NCI-H2081 treated with DMSO at 0.1 percent for 48 hours (cell line): Measurements from ENCODE around the gene RASD1.

ENCODE experiments used
- DNase-seq: peaks from one replicate; lab custom pipeline; 2025; lab: John Stamatoyannopoulos, UW

RASD1 gene

DNA sequence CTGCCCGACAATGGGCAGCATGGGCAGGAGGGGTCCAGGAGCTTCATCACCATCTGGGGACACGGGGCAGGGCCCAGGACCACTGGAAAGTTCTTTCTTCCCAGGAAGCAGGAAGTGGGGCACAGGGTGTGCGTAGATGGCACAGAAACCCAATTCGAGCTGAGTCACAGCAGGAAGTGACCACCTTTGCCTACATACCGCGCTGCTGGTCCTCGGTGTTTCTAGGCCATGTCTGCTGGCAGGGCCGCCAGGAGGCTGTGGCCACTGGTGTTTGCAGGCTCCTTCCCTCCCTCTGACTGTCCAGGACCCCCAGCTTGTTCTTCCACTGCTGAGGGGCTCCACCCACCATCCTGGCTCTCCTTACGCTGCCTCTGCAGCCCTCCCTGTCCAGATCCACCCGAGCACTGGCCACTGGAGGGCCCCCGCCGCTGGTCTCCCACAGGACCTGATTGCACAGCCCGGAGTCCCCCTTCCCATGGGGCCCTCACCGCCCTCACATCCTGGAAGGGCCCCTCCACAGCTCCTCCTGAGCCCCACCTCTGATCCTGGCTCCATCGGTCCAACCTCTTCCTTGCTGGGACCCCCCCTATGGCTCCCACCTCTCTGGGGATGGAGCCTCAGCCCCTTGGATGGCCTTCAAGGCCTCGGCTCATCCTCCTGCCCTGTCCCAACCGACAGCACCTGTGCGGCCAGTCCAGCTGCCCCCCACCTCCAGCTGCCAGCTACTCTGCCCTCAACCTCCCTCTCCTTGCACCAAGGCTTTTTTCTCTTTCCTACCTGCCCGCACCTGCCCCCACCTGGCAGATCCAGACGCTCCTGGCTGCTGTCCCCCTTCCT, 14.5 kb upstream of the RASD1 start:
- no peak for DNase-seq

DNA sequence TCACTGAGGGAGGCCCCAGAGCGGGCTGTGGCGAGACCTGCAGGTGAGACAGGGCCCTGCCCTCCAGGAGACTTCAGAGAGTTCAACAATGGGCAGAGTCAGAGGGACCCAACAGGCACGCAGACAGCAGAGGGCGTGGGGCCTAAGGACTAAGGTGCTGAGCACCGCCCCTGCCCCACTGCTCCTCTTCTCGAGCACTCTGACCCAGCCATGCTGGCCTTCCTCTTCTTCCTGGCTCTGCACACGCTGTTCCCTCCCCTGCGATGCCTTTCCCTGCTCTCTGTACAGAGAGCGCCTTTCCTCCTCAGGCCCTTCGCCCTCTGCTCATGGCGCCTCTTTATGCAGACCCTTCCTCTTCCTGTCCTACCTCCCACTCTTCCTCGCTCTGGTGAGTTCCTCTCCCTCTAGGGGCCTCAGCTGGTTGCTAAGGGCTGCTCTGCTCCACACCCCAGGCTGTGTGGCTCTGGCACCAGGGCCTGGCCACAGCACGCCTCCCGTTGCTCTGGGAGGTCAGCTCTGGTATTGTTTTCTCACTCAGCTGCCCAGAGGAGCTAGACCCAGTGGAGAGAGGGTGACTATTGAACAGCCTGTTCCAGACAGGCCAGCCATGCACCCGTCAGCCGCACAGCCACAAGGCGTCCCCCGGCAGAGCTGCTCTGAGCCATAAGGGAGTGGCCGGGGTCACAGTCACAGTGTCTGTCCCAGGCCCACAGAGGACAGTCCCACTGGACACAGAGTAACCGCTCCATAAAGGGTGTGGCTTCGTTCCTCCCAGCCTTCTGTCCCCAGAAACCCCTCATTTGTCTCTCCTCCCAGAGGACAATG, 13.6 kb upstream of the RASD1 start:
- DNase-seq: no peak

DNA sequence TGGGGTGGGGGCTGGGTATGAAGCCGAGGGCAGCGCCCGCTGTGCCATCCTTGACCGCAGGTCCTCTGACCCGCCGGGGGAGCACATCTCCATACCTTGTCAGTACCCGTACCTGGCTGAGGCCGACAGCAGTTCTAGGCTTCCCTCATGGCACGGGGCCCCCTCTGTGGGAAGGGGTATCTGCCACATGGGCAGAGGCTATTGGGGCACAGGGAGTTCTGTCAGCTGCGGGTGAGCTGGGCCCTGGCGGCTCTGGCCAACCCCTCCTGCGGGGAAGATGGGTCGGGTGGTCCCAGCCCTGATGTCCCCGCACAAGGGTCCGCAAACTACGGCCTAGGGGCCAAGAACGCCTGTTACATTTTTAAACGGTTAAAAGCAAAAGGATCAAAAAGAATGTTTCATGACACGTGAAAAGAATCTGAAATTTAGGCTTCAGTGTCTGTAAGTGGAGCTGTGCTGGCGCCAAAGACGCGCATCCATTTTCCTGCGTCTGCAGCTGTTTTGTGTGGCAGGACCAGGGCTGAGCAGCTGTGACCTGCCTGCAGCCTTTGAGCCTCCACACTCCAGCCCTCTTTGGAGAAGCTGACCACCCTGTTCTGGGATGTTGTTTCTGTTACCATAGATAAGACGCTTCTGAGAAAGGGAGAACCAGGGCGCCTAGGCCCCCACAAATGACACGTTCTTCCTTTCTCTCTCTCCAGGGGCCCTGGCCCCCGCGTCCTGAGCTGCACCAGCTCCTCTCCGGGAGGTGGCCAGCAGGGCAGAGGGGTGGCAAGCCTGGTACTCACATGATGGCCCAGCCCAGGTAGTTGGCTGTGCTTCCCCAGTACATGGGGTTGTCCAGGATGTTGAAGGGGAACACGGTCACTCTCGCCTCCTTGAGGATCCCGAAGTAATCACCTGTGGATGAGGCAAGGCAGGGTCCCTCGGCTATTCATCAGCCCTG, 12.7 kb upstream of the RASD1 start:
- DNase-seq: no peak

DNA sequence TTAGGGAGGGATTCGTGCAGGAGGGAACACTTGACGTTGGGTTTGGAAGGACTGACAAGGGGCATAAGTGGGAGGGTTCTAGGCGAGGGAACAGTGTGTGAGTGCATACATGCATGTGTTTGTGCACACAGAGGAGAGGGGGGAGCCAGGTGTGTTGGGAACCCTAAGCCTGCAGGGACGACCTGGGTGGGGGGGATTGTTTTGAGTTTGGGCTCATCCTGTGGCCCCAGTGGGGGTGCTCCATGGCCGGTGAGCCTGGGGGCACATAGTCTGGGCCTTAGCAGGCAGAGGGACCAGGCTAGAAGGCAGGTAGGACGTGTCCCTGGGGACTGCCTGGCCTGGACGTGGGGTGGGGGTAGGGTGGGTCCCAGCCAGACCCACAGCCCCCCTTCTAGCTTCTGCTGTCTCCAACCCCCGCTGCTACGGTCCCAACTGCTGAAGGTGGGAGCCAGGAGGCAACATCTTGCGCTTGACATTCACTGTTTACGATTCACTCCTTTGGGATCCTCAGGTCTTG, 11.9 kb upstream of the RASD1 start:
- no peak for DNase-seq

DNA sequence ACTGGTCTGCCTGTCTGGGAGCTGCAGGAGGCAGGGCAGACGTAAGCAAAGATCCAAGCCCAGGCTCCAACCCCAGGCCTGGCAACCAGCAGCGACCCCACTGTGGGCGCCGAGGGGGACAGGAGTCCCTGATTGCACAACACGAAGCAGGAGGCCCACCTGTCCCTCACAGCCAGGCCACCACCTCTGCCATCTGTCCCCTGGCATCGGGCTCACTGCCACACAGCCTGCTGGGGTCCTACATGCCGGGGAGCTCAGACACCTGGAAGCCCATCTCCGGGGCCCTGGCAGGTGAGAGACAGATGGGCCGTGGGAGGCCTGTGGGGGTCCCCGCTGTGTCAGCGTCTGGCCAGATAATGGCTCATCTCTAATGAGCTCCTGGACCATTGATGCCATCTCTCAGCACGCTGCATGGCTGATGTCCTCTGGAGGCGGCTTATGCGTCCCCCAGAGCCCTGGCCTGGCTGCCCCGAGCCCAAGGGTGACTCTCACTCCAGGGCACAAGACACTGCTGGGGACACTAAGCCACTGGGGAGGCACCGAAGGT, 11.3 kb upstream of the RASD1 start:
- DNase-seq: no peak

DNA sequence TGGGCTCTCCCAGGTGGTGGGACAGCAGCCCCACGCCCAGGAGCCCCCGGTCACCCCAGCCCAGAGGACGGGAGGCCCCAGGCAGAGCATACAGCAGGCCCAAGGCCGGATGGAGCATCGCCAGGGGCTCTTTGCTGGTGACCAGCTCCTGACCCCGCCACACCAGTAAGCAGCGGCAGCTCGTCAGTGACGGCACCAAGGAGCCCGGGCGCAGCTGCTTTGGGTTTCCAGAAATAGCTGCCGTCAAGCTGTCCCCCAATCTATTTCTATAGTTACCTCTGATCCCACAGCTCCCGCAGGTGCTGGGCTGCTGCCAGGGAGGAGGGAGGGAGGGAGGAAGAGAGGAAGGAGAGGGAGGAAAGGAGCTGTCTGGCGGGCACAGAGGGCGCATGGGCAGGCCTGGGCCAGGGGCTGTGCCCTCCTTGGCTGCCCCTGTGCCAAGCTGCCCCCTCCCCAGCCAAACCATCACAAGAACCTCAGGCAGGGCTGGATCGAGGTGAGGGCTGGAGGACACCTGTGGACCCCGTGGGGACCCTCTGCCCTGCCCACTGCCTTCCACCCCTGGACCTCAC, 10.8 kb upstream of the RASD1 start:
- DNase-seq: no peak

DNA sequence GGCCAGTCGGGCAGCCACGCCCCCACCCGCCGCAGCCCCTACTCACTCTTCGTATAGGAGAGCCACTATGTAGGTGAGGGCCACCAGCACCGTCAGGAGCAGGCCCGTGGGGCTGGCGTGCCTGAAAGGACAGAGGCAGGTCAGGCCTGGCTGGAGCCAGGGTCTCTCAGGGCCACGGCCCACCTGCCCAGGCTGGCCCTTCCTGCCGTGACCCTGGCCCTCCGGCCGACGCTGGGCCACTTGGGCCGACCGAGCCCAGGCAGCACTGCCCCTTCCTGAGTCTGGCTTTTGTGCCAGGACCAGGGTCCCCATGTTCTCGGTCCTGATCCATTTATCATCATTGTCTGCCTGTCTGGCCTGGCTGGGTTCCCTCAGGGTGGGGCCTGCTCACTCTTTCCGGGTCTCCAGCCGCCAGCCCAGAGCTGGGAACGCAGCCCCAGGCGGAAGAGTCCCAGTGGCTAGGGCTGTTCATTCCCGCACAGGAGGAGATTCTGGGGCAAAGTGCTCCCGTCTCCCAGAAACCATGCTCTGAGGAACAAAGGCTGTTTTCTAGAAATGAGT, 10.1 kb upstream of the RASD1 start:
- DNase-seq: no peak

DNA sequence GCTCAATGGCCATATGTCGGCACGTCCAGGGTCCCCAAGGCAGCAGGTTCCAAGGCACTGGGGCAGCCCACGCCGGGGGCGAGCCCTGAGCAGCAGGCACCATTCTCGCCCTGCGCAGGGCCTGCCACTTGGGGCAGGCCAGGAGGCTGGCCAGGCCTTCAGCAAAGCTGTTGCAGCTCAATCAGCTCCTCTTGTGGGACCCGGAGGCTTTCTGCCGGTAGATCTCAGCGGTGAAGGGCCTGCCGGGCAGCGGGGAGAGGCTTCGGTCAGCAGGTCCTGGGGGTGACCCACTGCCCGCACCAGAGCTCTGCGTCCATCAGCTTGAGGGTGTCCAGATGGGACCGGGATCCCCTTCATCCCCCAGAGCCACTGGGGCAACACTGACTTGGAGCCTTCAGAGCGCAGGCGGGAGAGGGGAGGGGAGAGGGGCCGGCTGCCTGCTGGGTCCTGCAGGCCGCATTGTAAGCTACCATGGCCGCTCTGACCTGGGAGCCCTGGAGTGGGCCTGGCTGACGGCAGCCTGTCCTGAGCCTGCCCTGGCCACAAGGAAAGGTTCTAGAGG, 9.5 kb upstream of the RASD1 start:
- no peak for DNase-seq

DNA sequence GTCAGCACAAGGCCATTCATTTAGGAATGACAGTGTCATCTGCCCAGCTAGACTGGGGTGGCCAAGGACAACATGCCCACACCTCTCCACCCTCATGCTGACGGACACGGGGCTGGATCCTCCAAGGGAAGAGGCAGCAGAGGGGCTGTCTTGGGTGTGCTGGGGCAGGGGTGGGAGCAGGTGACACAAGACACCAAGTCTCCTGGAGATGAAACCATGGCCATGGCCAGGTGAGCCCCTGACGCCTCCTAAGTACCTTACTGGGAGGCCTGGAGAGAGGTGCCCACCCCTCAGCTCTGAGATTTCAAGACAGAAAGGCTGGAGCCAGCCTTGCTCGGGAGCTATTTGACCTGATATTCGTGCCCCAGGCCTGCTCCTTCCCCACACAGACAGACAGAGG, 9.0 kb upstream of the RASD1 start:
- no peak for DNase-seq

DNA sequence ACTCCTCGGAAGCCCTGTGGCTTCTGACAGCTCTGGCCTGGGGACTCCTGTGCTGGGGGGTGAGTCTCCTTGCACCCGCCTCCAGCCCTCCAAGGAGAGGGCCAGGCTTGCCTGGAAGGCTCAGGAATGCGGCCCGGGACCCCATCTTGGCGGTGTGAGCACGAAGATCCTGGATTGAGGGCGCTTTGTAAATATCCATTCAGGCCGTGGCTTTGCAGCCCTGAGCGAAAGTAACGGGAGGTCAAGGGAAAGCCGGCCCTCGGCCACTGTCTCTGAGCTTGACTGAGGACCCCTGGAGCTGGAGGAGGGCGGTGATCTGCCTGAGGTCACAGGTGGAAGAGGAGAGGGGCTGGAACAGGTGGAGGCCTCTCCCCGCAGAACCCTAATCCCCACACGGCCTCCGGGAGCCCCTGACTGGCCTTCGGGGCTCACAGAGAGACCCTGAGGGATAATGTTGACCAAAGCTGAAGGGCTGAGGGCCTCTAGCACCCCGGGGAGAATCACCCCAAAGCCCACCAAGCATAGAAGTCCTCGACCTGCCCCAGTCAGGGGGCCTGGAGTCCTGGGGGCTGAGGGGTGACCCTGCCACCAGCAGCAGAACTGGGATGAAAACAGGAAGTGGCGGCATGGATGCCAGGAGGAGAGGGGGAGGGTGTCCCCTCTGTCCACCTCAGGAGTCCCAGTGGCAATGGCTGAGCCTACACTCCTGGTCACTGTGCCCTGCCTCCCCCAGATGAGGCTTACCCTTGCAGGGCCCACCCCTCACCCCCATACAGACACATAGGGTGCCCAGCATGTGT, 8.3 kb upstream of the RASD1 start:
- no peak for DNase-seq

DNA sequence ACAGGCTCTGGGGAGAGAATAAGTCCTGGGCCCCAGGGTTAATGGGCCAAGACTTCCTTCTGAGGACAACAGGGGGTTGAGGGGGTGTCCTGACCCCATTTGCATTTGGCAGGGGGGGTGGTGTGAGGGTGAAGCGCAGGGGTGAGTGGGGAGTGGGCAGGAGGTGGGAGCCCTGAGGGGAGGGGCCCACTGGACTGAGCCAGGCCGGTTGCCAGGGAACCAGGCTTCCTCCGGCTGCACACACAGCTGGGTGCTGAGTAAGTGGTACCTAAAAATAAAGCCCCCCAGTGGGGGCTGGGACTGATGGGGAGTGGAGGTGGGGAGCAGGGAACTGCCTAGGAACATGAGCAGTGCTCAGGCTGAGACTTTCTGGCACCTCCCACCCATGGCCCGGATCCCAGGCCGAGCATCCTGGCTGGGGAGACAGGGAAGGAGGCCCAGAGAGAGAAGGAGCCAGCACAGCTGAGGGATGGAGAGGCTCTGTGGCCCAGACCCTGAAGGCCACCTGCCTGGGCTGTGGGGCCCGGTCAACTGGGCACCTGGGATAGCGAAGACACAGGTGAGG, 7.5 kb upstream of the RASD1 start:
- DNase-seq: no peak

DNA sequence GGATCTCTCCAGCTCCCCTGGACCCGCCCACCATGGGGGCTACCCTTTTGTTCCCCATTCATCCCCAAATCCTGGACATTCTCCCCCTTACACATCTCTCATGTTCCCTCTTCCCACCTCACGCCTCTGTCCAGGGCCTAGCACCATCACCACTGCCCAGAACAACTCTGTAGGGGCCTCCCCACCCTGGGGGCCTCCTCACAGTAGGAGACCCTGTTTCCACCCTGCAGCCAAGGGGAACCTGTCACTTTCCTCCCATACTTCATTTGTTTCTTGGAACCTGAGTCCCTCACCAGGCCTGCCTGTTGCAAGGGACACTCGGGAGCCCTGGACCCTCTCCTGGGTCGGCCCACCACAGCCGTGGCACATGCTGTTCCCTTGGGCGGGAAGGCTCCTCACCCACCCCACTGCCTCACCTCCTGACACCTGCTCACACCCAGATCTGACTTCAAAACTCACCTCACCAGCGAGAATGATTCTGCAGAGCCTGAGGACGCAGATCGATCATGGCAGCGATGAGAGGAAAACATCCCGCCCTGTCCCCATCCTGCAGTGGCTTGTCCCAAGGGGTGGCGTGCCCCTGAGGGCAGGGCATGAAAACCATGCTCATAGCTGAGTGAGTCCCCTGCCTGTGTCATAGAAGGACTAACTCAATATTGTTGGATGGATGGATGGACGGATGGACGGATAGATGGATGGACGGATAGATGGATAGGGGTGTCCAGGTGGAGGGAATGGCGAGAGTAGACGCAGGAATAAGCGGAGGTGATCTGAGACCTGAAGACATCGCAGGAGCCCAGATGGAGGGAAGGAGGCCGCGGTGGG, 6.8 kb upstream of the RASD1 start:
- no peak for DNase-seq

DNA sequence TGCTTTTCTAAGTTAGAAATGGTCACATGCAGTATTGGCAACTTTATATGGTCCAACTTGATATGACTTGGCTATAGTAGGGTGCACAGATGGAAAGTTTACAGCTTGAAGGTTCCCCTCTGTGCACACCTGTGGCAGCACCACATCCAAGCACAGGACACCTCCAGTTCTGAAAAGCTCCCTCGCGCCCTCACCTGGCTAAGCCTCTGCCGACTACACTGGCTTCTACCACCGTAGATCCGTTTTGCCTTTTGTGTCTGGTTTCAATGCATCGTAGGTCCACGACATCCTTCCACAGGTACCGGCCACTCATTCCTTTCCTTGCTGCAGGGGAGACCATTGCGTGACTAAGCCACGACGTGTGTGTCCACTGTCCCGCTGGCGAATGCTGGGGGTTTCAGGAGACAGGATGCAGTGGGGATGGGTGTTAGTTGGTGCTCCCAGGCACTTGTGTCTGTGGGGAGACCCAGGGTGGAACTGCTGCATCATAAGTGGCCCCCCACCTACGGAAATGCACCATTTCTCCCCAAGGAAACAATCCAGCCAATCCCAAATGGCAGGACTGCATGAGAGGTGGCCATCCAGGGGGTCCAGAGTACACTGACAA, 4.9 kb upstream of the RASD1 start:
- no peak for DNase-seq

DNA sequence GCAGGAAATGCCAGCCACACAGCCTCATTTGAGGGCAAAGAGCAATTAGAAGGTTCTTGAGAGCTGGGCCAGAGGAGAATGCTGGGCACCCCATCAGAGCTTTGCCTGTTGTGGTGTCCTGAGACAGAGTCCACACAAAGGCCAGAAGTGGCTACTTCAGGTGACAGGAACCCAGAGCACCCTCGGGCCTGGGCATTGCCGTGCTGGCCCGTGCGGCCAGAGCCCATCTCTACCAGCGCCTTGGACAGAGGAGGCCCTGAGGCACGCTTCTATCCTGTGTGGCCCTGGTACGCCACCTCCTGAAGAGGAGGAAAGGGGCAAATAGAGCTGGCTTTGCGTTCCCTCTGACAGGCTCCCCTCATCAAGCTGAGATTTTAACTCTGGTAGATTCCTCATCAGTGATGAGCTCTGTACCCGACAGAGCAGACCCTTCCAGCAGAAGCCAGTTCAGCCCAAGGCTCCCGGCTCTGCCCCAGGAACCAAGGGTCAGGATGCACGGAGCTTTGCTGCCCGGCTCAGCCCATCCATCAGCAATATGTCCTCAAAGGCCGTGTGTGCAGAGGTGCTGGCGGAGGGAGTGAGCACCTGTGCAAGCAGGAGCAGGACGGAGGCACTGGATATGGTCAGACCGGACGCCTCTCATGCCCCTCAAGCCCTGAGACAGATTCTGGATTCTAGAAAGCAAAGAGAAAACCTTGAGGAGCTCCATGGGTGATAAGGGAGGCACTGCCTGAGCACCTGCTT, 3.4 kb upstream of the RASD1 start:
- DNase-seq: no peak

DNA sequence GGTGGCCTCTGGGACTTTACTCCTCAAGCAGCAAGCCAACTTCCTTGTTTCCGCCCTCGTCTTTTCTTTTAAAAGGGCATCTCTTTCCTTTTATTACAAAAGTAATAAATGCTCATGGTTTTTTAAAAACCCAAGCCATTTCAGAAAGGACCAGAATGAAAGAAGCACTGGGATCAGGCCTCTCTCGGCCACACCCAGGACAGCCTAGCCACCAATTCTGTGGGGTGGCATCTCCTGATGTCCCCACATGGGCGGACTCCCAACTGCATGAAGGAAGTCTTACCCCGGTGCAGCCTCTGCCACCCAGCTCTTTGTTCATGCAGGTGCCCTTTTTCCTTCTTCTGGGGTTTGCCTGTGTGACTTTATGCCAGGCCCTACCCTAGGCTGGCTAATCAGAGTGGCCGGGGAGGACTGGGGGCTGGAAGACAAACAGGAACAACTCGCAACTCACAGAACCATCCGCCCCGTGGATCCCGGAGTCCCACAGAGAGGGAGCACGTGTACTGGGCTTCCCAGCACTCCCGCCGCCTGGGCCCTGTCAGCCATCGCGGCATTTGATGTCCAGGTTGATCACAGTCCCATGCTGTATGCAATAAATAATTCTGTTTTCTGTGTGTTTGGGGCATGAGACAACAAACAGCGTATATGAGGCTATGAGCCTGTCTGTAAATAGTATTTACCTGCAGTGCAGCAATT, 2.6 kb upstream of the RASD1 start:
- DNase-seq: no peak

DNA sequence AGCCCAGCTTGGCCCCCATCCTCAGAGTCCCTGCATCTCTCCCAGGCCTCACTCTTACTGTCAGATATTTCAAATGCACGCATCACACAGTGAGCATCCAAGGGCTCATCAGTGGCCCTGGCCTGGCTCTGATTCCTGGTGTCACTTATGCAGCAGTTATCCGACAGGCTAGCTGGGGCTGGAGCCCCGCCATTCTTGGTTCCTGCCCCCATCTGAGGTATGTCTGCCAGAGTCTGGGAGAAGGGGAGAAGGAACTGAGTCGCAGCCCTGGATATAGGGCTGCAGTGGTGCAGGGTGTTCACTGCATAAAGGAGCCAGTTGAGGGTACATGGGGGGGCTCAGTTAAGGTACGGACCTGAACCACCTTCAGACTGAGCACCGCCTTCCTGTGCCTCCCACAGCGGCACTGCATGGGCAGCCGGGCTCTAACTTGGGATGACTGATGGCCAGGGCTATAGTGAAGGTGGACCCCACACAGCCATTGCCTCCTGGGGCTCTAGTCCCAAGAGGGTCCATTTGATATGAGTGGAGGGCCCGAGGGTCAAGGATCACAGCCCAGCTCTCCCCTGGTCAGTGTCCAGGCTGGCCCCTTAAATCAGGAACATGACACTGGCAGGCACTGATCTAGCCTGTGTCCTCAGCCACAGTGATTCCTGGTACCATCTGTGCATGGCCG, 1.8 kb upstream of the RASD1 start:
- DNase-seq: no peak
